GM12864 (cell line): ENCODE results near the gene THSD7A.

Experiments
- DNase-seq: peaks from one replicate; pipeline ENCODE4 v3.0.0-alpha.2; 2011; ENCODE audit warnings: low read depth
- H3K4me3 ChIP-seq: 2 replicates; pipeline ENCODE4 v1.5.1; 2011; ENCODE audit warnings: mild to moderate bottlenecking, low read depth, low read length, control low read depth
- CTCF ChIP-seq: IDR thresholded peaks from 2 replicates; pipeline ENCODE4 v1.5.1; 2011; ENCODE audit warnings: low read depth, mild to moderate bottlenecking, moderate library complexity, low read length, control low read depth, inconsistent platforms; ENCODE audit errors: missing control alignments

The THSD7A gene

GRCh38 chr7:11754123-11754522 is 77.9 kb downstream of the THSD7A start:
- DNase-seq: peak; percentile 10
- TF ChIP-seq CTCF: no peak

GRCh38 chr7:11753433-11753832 is 78.6 kb downstream of the THSD7A start:
- TF ChIP-seq CTCF: no peak
- H3K4me3 ChIP-seq: no peak overlapping the region
- DNase-seq: no peak

More at GRCh38 chr7:11754123-11754522, 77.9 kb downstream of the THSD7A start:
- no peak overlapping the region for H3K4me3 ChIP-seq

GRCh38 chr7:11751807-11752389 is 80.1 kb downstream of the THSD7A start:
- H3K4me3 ChIP-seq: no peak overlapping the region
- TF ChIP-seq CTCF: no peak
- no peak for DNase-seq

GRCh38 chr7:11751315-11751714 is 80.7 kb downstream of the THSD7A start:
- H3K4me3 ChIP-seq: no peak overlapping the region
- no peak for TF ChIP-seq CTCF
- DNase-seq: no peak

GRCh38 chr7:11750191-11750590 is 81.8 kb downstream of the THSD7A start:
- DNase-seq: no peak
- TF ChIP-seq CTCF: no peak
- H3K4me3 ChIP-seq: no peak overlapping the region

- no peak for DNase-seq
- no peak for TF ChIP-seq CTCF
- no peak overlapping the region for H3K4me3 ChIP-seq
Measured at GRCh38 chr7:11749629-11750028, 82.4 kb downstream of the THSD7A start.

GRCh38 chr7:11748884-11749283 is 83.1 kb downstream of the THSD7A start:
- no peak for DNase-seq
- no peak overlapping the region for H3K4me3 ChIP-seq
- TF ChIP-seq CTCF: no peak
